ENCODE measurements around the gene PGLYRP3.

The PGLYRP3 gene

DNA sequence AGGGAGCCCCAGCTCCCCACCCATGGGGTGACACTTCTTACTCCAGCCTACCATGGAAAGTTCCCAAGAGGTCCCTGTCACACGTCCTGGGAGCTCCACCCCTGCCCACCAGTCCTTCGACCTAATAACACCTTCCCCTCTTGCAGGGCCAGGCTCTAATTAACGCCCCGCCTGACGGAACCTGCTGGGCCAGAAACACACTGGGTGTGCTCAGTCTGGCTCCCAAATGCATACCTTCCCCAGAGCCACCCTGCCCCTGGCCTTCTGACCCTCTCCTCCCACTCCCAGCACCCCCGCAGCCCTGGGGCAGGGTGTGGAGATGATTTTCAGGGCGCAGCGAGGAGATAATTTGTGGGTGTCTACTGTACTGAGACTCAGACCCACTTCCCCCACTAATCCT lies 20.6 kb downstream of the PGLYRP3 start:
- Histone ChIP-seq H3K4me3 (no peak overlapping the region), H3K27ac (no peak overlapping the region)
- TF ChIP-seq, protein P1, sequence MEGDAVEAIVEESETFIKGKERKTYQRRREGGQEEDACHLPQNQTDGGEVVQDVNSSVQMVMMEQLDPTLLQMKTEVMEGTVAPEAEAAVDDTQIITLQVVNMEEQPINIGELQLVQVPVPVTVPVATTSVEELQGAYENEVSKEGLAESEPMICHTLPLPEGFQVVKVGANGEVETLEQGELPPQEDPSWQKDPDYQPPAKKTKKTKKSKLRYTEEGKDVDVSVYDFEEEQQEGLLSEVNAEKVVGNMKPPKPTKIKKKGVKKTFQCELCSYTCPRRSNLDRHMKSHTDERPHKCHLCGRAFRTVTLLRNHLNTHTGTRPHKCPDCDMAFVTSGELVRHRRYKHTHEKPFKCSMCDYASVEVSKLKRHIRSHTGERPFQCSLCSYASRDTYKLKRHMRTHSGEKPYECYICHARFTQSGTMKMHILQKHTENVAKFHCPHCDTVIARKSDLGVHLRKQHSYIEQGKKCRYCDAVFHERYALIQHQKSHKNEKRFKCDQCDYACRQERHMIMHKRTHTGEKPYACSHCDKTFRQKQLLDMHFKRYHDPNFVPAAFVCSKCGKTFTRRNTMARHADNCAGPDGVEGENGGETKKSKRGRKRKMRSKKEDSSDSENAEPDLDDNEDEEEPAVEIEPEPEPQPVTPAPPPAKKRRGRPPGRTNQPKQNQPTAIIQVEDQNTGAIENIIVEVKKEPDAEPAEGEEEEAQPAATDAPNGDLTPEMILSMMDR (IDR thresholded peaks at IDR 0.05) = no peak
- no peak for DNase-seq (ENCODE audit: low spot score)

DNA sequence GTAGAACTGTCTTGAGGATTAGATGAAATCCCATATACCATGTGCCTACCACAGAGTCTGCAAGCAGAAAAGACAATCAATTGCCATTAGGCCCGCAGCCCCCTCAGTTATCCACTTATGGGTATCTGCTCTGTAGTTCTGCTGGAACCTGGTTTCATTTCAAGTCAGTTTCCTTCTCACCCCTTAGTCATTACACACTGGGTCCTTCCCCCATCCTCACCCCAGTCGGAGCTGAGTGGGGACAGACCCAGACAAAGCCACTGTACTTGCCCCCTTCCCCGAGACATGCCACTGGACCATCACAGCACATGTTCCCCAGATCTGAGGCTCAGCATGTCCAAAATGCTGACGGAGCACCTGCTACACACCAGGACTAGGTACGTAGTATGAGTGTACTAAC lies 21.2 kb downstream of the PGLYRP3 start:
- Histone ChIP-seq H3K4me3 (no peak overlapping the region), H3K27ac (no peak overlapping the region)
- TF ChIP-seq, protein P1 (IDR thresholded peaks at IDR 0.05) = no peak
- DNase-seq (ENCODE audit: low spot score) = no peak

- DNase-seq (ENCODE audit: low spot score) = no peak
- TF ChIP-seq, protein P1 (IDR thresholded peaks at IDR 0.05) = no peak
- no peak overlapping the region for H3K4me3 ChIP-seq
- no peak overlapping the region for H3K27ac ChIP-seq
These were observed 24.0 kb downstream of the PGLYRP3 start for GRCh38 chr1:153288634-153289275.

DNA sequence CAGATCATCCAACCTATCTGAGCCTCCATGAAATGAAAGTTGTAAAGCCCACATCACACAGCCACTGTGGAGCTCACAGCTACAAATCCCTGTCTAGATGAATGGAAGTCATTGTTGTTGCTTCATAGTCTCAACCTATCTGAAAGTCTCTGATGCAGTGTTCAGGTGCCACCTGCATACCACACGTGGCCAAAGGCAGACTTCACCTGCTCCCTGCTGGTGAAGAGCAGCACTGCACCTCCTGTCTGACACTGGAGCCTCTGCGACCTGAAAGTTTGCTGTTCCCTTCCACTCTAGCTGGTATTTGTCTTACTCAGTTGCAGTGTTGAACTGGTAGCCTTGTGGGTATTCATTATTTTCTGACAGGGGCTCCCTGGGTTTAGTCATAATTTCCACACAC lies 34.9 kb downstream of the PGLYRP3 start:
- DNase-seq (ENCODE audit: low spot score) = no peak
- no peak overlapping the region for H3K4me3 ChIP-seq
- TF ChIP-seq, protein P1 (IDR thresholded peaks at IDR 0.05) = no peak
- H3K27ac ChIP-seq = no peak overlapping the region

DNA sequence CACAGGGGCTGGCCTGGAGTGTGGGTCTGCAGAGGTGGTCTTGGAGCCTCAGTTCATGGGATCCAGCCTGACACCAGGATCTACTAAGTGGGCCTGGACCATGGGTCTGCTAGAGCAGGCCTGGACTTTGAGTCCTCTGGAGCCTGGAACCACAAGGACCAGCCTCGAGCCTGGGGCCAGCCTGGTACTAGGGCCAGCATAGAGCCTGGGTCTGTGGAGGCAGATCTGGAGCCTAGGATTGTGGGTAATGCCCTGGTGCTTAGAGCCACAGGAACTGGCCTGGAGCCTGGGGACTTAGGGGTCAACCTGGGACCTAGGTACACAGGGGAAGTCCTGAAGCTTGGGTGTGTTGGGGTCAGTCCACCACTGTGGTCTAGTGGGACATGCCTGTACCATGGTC lies 40.6 kb downstream of the PGLYRP3 start:
- H3K27ac ChIP-seq = no peak overlapping the region
- TF ChIP-seq, protein P1 (IDR thresholded peaks at IDR 0.05) = no peak
- DNase-seq (ENCODE audit: low spot score) = no peak

GRCh38 chr1:153271711-153272110 lies 41.0 kb downstream of the PGLYRP3 start:
- TF ChIP-seq, protein P1 (IDR thresholded peaks at IDR 0.05) = no peak
- Histone ChIP-seq H3K27ac (no peak overlapping the region), H3K4me3 (no peak overlapping the region)
- no peak for DNase-seq (ENCODE audit: low spot score)

More for the DNA sequence above, 40.6 kb downstream of the PGLYRP3 start:
- H3K4me3 ChIP-seq = no peak overlapping the region

DNA sequence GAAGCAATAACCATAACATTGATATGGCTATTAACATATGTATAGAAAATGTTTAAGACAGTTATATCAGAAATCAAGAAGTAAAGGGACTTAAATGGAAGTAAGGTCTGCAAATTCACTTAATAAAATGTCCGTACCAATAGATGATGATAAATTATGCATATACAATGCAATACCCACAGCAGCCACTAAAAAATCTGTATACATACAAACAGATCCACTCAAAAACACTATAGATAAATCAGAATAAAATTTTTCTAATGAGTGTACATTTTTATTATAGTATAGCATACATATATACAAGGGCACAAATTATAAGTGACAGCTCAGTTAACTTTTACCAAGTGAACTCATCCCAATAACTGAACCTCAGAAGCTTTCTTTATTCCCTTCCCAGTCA lies 47.3 kb downstream of the PGLYRP3 start:
- no peak for DNase-seq (ENCODE audit: low spot score)
- Histone ChIP-seq H3K4me3 (no peak overlapping the region), H3K27ac (no peak overlapping the region)
- TF ChIP-seq, protein P1 (IDR thresholded peaks at IDR 0.05) = no peak
